Fibroblast of skin of left quadriceps (primary cell): Measurements from ENCODE around the gene MAP3K20.
"Not testable (repeated sequence)": the region's sequence is repeated elsewhere in the genome, so short reads cannot be mapped to it uniquely, and the experiment has no call there.

Source experiments
- DNase-seq, 2 experiments: peaks; one replicate each; pipeline ENCODE4 v3.0.0-alpha.2; 2013; ENCODE audit warnings: low read depth in 2 of 2

Gene MAP3K20

DNA sequence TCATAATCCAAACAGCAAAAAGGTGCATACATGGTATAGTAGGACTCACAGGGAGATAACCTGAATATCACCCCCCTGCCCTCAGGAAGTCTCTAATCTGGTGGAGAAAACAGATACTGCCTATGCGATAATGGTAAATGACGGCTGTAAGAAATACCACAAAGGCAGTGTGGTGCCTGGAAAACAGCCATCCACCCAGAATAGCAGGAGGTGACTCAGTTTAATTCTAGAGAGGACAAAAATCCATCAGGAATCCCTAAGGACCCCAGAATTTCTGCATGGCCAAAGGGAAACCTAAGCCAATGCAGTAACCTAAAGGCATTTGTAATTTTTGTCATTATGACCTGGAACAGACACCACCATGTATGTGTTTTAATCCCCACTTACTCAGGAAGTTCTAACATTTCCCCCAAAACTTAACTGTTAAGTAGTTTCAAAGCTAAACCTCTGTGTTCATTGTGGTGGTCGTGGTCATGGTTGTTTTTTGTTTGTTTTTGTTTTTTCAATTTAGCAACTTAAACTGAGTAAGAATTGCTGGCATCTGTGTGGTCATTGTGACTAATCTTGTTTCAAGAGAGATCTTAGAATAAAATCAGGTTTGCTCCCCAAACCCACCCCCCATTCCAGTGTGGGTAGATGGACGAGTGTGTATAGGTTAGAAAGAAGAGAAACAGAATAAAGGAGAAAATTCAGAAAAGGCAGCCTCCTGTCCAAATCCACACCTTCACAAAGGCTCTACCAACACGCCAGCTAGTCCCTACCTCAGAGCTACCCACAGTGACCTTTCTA lies 157.5 kb downstream of the MAP3K20 start:
- DNase-seq: no peak

DNA sequence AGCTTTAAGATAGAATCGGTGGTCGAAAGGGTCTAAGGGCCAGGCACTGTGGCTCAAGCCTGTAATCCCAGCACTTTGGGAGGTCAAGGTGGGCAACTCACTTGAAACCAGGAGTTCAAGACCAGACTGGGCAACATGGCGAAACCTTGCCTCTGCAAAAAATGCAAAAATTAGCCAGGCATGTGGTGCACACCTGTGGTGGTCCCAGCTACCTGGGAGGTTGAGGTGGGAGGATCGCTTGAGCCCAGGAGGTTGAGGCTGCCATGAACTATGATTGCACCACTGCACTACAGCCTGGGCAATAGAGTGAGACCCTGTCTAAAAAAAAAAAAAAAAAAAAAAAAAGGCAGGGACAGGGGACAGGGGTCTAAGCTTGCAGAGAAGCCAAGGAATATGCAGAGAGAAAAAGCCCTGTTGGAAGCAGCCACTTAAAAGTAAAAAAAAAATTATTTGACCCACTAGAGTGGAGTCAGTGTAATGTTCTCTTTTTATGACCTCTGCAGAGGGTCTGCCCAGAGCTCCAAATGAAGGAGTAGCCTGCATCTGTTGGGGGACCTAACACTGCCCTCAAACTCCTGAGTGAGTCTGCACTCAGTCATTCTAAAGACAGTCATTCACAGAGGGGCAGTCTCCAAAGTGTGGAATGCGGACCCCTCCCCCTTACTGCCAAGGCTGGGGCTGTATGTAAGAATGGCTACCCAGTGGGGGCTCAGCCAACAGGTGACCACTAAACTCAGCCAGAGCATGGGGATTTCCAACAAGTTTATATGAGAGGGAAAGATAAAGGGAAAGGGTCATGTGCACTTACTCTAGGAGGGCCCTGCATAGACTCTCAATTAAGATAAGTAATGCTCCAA lies 160.5 kb downstream of the MAP3K20 start:
- DNase-seq: no peak

DNA sequence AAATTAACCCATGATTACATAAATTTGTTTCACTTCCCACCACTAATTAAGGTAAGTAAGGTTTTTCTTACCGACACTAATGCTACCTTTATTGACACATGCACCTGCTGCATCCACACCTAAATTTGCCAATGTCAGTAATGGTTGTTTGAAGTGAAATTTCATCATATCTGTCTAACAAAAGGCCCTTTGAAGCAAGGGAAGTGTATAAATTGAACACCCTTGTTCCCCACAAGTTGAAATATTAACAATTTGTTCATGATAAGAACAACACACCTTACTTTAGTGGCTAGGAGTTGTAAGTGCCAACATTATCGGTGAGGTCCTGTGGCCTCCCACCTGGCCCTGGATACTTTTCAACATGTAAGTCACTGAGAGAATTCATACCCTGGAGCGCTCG lies 162.7 kb downstream of the MAP3K20 start:
- DNase-seq: no peak

DNA sequence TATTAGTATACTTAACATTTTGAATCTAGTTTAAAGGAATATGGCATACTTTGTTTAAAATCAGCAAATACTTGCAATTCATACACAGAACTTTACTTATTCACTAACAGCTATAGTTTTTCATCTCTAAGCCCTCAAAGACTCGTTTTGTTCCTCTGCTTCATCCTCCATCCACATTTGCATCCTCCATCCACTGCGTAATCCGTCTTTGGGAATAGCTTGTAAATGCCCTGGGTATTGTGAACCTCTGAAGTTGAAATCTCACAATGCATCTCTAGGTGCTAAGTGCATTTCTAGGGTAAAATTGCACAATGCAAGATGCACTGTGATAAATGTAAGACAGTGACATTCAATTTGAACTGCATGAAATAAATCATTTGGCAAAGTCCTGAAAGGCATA lies 163.2 kb downstream of the MAP3K20 start:
- no peak for DNase-seq

GRCh38 chr2:173239644-173240043 lies 164.0 kb downstream of the MAP3K20 start:
- DNase-seq: no peak

DNA sequence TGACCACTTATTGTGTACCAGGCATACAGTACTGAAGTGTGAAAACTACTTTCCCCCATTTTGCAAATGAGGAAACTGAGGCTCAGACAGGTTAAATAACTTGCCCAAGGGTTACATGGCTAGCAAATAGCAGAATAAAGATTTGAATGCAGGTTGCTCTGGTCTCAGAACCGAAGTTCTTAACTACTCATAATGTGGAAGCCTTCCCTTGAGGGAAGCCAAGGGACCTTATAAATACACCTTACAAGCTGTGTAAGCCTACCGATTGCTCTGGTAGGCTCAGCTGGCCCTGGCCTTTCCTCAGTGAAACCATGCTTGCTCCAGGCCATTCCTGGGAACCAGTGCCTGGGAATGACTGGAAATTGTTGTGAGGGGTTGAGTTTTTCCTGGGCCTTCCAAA lies 164.4 kb downstream of the MAP3K20 start:
- no peak for DNase-seq

DNA sequence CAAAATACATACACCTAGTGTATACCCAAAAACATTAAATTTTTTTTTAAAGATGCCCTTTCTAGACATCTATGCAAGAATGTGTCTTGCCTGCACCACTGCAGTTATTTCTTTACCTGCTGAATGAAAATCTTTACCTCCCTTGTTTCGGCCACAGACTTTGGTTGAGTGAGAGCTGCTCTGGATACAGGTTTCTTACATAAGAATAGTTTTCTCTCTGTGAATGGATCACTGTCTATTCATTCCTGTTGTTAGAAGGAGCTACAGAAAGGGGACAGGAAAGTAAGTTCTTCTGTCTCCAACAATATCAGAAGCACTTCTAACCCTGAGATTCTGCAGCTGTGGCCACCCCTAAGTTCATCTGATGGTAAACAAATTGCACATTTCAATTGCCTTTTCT lies 166.0 kb downstream of the MAP3K20 start:
- no peak for DNase-seq

GRCh38 chr2:173247156-173247555 lies 171.5 kb downstream of the MAP3K20 start:
- DNase-seq: no peak

GRCh38 chr2:173248381-173248780 lies 172.7 kb downstream of the MAP3K20 start:
- no peak for DNase-seq

DNA sequence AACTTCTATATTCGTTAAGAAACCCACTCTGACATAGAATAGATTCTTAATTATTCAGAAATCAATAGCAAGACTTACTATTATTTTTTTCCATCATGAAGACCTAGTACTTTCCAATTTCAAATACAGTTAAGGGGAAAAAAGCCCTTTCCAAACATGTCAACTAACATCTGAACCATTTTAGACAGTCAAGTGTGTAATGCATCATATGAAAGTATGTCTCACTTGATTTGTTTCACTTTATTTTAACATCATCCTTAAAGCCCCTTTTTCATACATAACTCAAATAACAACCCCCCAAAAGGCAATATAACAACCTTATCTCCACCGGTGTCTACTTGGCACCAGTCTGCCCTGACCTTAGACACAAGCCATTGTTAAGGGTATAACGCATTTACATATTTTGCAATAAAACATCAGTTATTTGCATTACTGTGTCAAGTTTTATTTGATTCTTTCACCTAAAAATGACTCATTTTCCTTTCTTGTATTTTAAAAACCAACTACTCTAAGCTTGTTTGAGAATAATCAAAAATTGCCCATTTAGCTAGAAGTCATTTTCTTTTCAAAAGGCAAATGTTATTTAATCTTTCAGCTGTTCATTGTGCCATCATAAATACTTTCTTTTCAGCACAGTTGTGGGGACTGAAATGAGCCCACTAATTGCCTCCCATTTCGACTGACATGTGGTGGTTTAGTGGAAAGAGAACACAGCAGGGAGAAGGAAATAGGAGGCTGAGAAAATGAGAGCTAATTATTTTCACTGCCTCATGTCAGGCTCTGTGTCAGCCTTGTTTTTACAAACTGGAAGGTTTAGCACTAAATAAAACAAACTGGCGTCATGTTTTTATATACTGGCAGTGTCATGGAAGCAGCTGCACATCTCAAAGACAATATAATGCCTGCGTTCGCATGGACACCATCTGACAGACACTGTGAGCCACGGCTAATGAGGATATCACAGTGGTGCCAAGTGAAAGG lies 174.3 kb downstream of the MAP3K20 start:
- no peak for DNase-seq

DNA sequence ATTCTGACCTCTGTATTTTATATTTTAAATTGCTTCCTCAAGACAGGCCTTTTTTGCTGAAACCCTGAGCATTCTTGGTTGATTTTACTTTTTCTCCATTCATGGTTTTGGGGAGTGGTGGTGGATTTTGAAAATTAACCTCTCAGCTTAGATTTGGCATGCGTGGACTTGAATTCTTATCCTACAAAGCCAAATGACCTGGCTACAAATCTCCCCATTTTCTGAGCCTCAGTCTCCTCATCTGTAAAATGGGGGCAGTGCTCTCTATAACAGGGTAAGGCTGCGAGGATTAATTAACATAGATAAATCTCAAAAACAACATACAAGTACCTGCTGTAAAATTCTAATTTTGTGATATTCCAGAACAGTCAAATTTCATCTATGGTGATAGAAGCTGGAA lies 175.6 kb downstream of the MAP3K20 start:
- no peak for DNase-seq

GRCh38 chr2:173252581-173252980 lies 176.9 kb downstream of the MAP3K20 start:
- no peak for DNase-seq

DNA sequence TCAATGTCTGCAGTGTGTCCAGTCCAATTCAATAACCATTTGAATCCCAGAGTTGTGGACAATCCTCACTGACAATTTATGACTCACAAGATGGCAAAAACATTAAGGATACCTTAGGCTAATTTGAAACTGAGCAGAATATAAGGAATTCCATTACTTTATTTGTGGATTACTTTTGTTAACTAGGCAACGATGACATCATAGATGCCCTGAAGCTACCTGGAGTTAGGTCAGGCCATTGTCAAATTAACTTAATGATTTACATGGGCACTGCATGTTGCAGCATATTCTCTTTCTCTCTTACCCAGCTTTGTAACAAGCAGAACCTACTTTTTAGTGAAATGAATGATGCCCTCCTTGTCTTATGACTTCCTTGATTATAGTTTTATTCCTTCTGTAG lies 179.0 kb downstream of the MAP3K20 start:
- DNase-seq: no peak

DNA sequence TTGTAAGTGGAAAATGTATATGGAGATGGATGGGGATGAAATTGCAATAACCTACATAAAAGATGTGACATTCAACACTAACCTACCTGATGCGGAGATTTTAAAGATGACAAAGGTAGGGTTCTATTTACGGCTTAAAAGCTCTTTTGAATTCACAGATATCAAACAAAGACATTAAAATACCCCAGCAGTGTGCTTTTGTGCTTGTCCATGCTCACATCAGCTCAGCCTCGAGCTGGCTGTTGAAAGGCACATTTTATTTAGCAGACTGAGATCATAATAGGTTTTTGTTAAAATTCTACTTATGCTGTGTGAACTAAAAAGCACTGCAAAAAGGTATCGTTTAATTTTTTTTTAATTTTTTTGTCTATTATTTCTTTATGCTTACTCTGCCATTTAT lies 183.1 kb downstream of the MAP3K20 start:
- DNase-seq: no peak

GRCh38 chr2:173262356-173262755 lies 186.7 kb downstream of the MAP3K20 start:
- not testable (repeated sequence) for DNase-seq

GRCh38 chr2:173264151-173264550 lies 188.5 kb downstream of the MAP3K20 start:
- DNase-seq: no peak

- DNase-seq: no peak
Measured at GRCh38 chr2:173264603-173265366, 189.1 kb downstream of the MAP3K20 start.

DNA sequence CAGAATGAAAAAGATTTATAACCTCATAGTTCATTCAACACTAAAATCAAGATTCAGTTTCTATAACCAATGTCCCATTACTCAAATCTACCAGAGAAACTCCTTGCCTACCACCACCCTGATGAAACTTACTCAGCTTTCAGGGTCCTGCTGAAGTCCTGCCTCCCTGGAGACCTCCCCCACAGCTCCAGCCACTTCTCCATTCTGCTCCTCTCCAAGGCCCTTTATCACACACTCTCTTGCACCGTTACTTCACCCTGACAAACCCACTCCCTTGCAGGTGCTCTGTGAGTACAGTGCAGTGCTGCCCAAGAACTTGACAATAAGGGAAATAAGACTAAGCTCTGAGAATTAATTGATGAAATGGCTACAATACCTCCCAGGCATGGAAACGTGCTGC lies 195.5 kb downstream of the MAP3K20 start:
- DNase-seq: no peak

- no peak for DNase-seq
Measured at GRCh38 chr2:173271825-173272224, 196.2 kb downstream of the MAP3K20 start.

- DNase-seq: no peak
Measured at GRCh38 chr2:173272849-173273248, 197.2 kb downstream of the MAP3K20 start.
